Testis (tissue), 2 donors: ENCODE data around the gene CD80.

Experiments
- CTCF ChIP-seq, 3 experiments: fragments of 450-650 bp in 2 of 3; fragments of 200-600 bp in 1 of 3; sonication (generic) in 1 of 3; IDR thresholded peaks; one replicate each; pipeline ENCODE4 v1.5.1; 2016 to 2019; ENCODE audit warnings: antibody characterized with exemption in 3 of 3, mild to moderate bottlenecking in 2 of 3, moderate library complexity in 1 of 3
- POLR2A ChIP-seq: fragments of 450-650 bp; IDR thresholded peaks from one replicate; pipeline ENCODE4 v1.6.1; 2017; ENCODE audit warnings: antibody characterized with exemption, mild to moderate bottlenecking, moderate library complexity

DNA sequence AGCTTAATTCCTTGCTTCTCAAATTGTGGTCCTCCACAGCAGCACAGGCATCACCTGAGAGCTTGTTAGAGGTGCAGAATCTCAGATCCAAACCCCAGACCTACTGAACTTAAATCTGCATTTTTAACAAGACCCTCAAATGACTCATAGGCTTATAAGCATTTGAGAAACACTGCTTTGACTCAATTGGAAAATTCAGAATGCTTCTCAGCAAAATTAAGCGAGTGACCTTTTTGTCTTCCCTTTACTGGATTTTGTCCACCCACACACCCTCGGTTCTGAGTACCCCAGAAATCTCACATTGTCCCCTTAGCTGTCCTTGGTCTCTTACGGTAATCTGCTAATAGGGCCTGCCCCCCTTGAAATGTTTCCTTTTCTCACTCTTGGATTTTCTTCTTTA lies 17.9 kb downstream of the CD80 start:
- no peak for TF ChIP-seq CTCF (IDR thresholded peaks at IDR 0.05)
- TF ChIP-seq POLR2A: no peak
